OCI-LY1 (cell line): Measurements from ENCODE around the gene CCDC33.

Experiments used
- CTCF ChIP-seq: fragments of 200-600 bp; sonication (generic), shearing (Covaris generic); IDR thresholded peaks from 2 replicates; pipeline ENCODE4 v1.5.1; 2017; ENCODE audit warnings: mild to moderate bottlenecking, antibody characterized with exemption, low read length, moderate library complexity, mixed read lengths
- EZH2 ChIP-seq: fragments of 200-600 bp; sonication (generic), shearing (Covaris generic); IDR thresholded peaks from 2 replicates; pipeline ENCODE4 v1.8.0; 2017; ENCODE audit warnings: borderline replicate concordance, mixed run types, mild to moderate bottlenecking, antibody characterized with exemption, low read length, moderate library complexity, mixed read lengths

- no peak for TF ChIP-seq EZH2
- no peak for TF ChIP-seq CTCF
These were observed 2.1 kb upstream of the CCDC33 start for GRCh38 chr15:74233851-74234597.
